Duodenal mucosa (tissue), 2 donors: ENCODE data around the gene RIC3.

Experiments used
- H3K27ac ChIP-seq: one replicate; pipeline ENCODE4 v1.7.0; 2013; ENCODE audit warnings: low read depth, low read length
- H3K27me3 ChIP-seq, 2 donors: one replicate each; pipeline ENCODE4 v1.7.0; 2013; ENCODE audit warnings: low read length in 2 of 2, control low read depth in 1 of 2; ENCODE audit not compliant: insufficient read depth in 2 of 2, control insufficient read depth in 1 of 2
- H3K36me3 ChIP-seq, 2 donors: one replicate each; pipeline ENCODE4 v1.7.0; 2013; ENCODE audit warnings: low read length in 2 of 2, control low read depth in 1 of 2; ENCODE audit not compliant: insufficient read depth in 2 of 2, control insufficient read depth in 1 of 2
- H3K4me1 ChIP-seq, 2 donors: one replicate each; pipeline ENCODE4 v1.7.0; 2013; ENCODE audit warnings: low read length in 2 of 2, control low read depth in 1 of 2; ENCODE audit not compliant: insufficient read depth in 2 of 2, control insufficient read depth in 1 of 2
- H3K4me3 ChIP-seq, 2 donors: one replicate each; pipeline ENCODE4 v1.7.0; 2013; ENCODE audit warnings: low read length in 2 of 2, low read depth in 1 of 2
- H3K9ac ChIP-seq, 2 donors: one replicate each; pipeline ENCODE4 v1.7.0; 2013; ENCODE audit warnings: low read length in 2 of 2, low read depth in 1 of 2
- H3K9me3 ChIP-seq, 2 donors: one replicate each; pipeline ENCODE4 v1.7.0; 2013; ENCODE audit warnings: low read length in 2 of 2, control low read depth in 1 of 2; ENCODE audit not compliant: control insufficient read depth in 1 of 2

RIC3 gene

DNA sequence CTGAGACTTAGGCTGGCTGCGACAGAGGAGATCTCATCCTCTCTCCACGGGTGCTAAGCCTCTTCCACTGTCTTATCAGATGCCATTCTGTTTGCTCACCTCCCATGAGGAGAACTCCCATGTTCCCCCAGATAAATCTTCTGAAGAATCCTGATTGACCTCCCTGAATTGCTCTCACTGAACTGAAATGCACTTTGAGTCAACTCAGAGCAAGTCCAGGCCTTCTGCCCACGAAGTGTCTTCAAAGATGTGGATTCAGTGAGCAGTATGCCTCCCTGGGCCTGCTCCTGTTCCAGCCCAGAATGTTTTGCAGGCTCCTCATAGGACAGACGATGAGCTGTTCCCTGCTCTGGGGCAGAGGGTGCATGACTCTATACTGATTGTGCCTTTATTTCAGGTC is 70.5 kb downstream of the RIC3 start:
- peaks cover 0 to 6% of the 10 kb centered on the region in 2 donors for H3K36me3 ChIP-seq
- peaks cover 4 to 11% of the 10 kb centered on the region in 2 donors for H3K4me1 ChIP-seq
- no peaks in the 10 kb centered on the region for H3K9me3 ChIP-seq
- H3K27ac ChIP-seq = no peak overlapping the region
- no peak overlapping the region for H3K9ac ChIP-seq
- no peak overlapping the region for H3K4me3 ChIP-seq
- no peaks in the 10 kb centered on the region for H3K27me3 ChIP-seq

GRCh38 chr11:8097926-8098325 is 70.9 kb downstream of the RIC3 start:
- H3K4me1 ChIP-seq = peaks cover 4 to 15% of the 10 kb centered on the region in 2 donors
- no peak overlapping the region for H3K4me3 ChIP-seq
- no peak overlapping the region for H3K27ac ChIP-seq
- no peak overlapping the region for H3K9ac ChIP-seq
- no peaks in the 10 kb centered on the region for H3K27me3 ChIP-seq
- no peaks in the 10 kb centered on the region for H3K9me3 ChIP-seq
- H3K36me3 ChIP-seq = peaks cover 0 to 6% of the 10 kb centered on the region in 2 donors

DNA sequence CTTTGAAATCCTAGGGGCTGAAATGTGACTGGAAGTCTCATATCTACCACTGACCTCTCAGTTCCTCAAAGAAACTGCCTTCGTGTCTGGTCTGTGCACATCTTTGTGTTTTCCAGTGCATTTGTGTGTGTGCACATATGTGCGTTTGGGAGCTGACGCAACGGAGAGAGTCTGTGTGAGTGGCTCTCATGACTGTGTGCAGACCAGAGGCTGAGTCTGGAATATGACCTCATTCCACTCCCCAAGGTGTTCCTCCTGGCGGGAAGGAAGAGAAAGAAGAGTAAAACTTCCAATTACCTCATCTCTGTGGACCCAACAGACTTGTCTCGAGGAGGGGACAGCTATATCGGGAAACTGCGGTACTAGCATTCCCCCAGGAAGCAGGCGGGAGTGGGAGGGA is 71.4 kb downstream of the RIC3 start:
- H3K36me3 ChIP-seq = peaks cover 0 to 6% of the 10 kb centered on the region in 2 donors
- H3K27me3 ChIP-seq = no peaks in the 10 kb centered on the region
- H3K4me1 ChIP-seq = peaks cover 5 to 17% of the 10 kb centered on the region in 2 donors
- no peak overlapping the region for H3K27ac ChIP-seq
- H3K9ac ChIP-seq = no peak overlapping the region
- H3K9me3 ChIP-seq = no peaks in the 10 kb centered on the region
- H3K4me3 ChIP-seq = no peak overlapping the region

DNA sequence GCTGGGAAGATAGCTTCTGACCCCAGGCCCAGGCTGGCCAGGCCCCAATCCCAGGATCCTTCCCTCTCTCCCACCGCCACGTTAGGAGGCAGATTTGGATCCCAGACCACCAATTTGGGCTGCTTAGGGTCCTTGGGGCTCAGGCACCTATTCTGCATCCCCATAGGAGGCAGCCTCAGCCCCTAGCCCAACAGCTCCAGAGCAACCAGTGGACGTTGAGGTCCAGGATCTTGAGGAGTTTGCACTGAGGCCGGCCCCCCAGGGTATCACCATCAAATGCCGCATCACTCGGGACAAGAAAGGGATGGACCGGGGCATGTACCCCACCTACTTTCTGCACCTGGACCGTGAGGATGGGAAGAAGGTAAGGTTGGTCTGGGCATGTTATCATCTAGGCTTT is 71.8 kb downstream of the RIC3 start:
- H3K36me3 ChIP-seq = peaks cover 0 to 6% of the 10 kb centered on the region in 2 donors
- no peaks in the 10 kb centered on the region for H3K27me3 ChIP-seq
- no peak overlapping the region for H3K4me3 ChIP-seq
- H3K9me3 ChIP-seq = no peaks in the 10 kb centered on the region
- no peak overlapping the region for H3K9ac ChIP-seq
- H3K4me1 ChIP-seq = peaks cover 8 to 17% of the 10 kb centered on the region in 2 donors
- H3K27ac ChIP-seq = no peak overlapping the region

DNA sequence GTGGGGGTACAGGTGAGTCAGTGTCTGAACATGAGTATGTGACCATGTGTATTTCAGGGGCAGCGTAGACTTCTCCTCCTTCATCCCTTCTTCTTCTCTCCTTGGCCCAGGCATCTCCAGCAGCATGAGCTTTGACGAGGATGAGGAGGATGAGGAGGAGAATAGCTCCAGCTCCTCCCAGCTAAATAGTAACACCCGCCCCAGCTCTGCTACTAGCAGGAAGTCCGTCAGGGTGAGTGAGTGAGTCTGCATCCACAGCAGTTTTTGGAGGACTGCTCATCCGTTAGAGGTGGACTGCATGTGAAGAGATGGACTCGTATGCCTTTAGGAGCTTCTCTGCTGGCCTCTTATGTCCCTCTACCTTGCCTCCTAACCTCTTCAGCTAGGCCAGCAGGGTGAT is 72.2 kb downstream of the RIC3 start:
- Histone ChIP-seq H3K9me3 (no peaks in the 10 kb centered on the region), H3K36me3 (peaks cover 0 to 6% of the 10 kb centered on the region in 2 donors), H3K4me3 (no peak overlapping the region), H3K27ac (no peak overlapping the region), H3K9ac (no peak overlapping the region), H3K4me1 (peaks cover 8 to 17% of the 10 kb centered on the region in 2 donors), H3K27me3 (no peaks in the 10 kb centered on the region)

- Histone ChIP-seq H3K4me1 (peaks cover 8 to 17% of the 10 kb centered on the region in 2 donors), H3K27me3 (no peaks in the 10 kb centered on the region), H3K27ac (no peak overlapping the region), H3K4me3 (no peak overlapping the region), H3K9me3 (no peaks in the 10 kb centered on the region), H3K9ac (no peak overlapping the region), H3K36me3 (peaks cover 0 to 1% of the 10 kb centered on the region in 2 donors)
These were observed 72.9 kb downstream of the RIC3 start for GRCh38 chr11:8095806-8096522.

- H3K27ac ChIP-seq = no peak overlapping the region
These were observed 73.5 kb downstream of the RIC3 start for GRCh38 chr11:8095371-8095770.

DNA sequence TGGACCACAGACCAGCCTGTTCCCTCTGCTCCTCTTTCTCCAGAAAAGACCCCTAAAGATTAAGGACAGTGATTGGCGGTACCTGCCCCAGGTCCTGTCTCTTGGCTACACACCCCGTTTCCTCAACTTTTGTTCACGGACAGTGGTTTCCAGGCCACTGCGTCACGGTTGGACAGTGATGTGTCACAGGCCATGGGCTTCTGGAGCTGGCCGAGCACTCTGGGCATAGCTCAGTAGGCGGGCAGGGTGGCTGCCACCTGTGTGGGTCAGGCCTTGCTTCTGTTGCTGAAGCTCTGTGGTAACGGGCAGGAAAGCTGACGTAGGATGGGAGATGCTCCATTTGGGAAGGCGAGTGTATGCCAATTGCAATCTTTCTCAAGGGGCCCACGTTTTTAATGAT is 74.2 kb downstream of the RIC3 start:
- H3K4me1 ChIP-seq = peaks cover 8 to 17% of the 10 kb centered on the region in 2 donors
- no peaks in the 10 kb centered on the region for H3K36me3 ChIP-seq
- no peak overlapping the region for H3K9ac ChIP-seq
- no peaks in the 10 kb centered on the region for H3K27me3 ChIP-seq
- no peak overlapping the region for H3K4me3 ChIP-seq
- H3K27ac ChIP-seq = no peak overlapping the region
- no peaks in the 10 kb centered on the region for H3K9me3 ChIP-seq

More at GRCh38 chr11:8095371-8095770, 73.5 kb downstream of the RIC3 start:
- Histone ChIP-seq H3K9ac (no peak overlapping the region), H3K4me3 (no peak overlapping the region), H3K36me3 (no peaks in the 10 kb centered on the region), H3K27me3 (no peaks in the 10 kb centered on the region), H3K4me1 (peaks cover 8 to 17% of the 10 kb centered on the region in 2 donors), H3K9me3 (no peaks in the 10 kb centered on the region)

DNA sequence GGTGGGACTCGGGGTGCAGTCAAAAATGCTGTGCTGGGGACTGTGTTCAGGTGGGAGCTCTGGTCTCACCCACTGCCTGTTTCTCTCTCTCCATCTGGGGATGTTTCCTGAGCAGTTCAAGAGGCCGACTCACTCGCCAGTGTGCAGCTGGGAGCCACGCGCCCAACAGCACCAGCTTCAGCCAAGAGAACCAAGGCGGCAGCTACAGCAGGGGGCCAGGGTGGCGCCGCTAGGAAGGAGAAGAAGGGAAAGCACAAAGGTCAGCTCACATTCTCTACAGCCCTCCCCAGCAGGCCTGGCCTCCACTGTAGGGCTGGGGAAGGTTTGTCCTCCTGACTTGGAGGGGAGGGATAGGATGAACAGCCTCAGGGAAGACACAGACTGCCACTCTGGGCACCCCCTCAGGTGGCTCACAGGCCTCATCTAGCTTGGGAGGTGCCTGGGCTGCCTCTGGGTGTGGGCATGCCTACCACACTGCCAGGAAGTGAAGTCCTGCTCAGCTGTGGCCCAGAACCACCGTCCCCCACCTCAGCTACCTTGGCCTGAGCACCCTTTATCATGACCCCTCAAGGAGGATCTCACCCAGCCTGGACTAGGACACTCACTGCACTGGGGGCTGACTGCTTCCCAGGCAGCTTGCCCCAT is 74.8 kb downstream of the RIC3 start:
- H3K27me3 ChIP-seq = no peaks in the 10 kb centered on the region
- H3K36me3 ChIP-seq = no peaks in the 10 kb centered on the region
- no peaks in the 10 kb centered on the region for H3K9me3 ChIP-seq
- peaks cover 8 to 17% of the 10 kb centered on the region in 2 donors for H3K4me1 ChIP-seq
- no peak overlapping the region for H3K4me3 ChIP-seq
- H3K27ac ChIP-seq = no peak overlapping the region
- H3K9ac ChIP-seq = no peak overlapping the region

- Histone ChIP-seq H3K9ac (no peak overlapping the region), H3K9me3 (no peaks in the 10 kb centered on the region), H3K36me3 (no peaks in the 10 kb centered on the region), H3K27ac (no peak overlapping the region), H3K4me1 (peaks cover 8 to 17% of the 10 kb centered on the region in 2 donors), H3K27me3 (no peaks in the 10 kb centered on the region), H3K4me3 (no peak overlapping the region)
These were observed 76.0 kb downstream of the RIC3 start for GRCh38 chr11:8092587-8093424.
